Lung (tissue), 12 donors: ENCODE measurements around the gene PPY. TPM values are rescaled to one million over a fixed set of nuclear protein-coding genes. Genes with fewer than 3 reads are reported as not detected.

Experiments used
- ATAC-seq: fragments of 200-7000 bp; cut with Tn5 transposase; one replicate; pipeline ENCODE4 v1.9.1; 2020; ENCODE audit warnings: moderate number of reproducible peaks; ENCODE audit not compliant: insufficient read depth, low FRiP score
- DNase-seq, 3 donors: peaks; one replicate each; pipeline ENCODE4 v3.0.0-alpha.2; 2013 to 2017
- H3K27ac ChIP-seq, 2 donors: one replicate each; pipeline ENCODE4 v1.5.1; 2013; ENCODE audit warnings: mild to moderate bottlenecking in 2 of 2, moderate library complexity in 2 of 2, control low read depth in 1 of 2, inconsistent platforms in 1 of 2, low read depth in 1 of 2, low read length in 1 of 2
- H3K27me3 ChIP-seq, 3 donors: one replicate each; pipeline ENCODE4 v1.5.1; 2013; ENCODE audit warnings: low read length in 2 of 3; ENCODE audit not compliant: control insufficient read depth in 3 of 3, insufficient read depth in 3 of 3
- H3K36me3 ChIP-seq, 4 donors: one replicate each; pipeline ENCODE4 v1.5.1; 2013; ENCODE audit warnings: low read length in 4 of 4, mild to moderate bottlenecking in 1 of 4, moderate library complexity in 1 of 4; ENCODE audit not compliant: control insufficient read depth in 4 of 4, insufficient read depth in 4 of 4
- H3K4me1 ChIP-seq, 5 donors: one replicate each; pipeline ENCODE4 v1.5.1; 2013; ENCODE audit warnings: low read length in 5 of 5, mild to moderate bottlenecking in 2 of 5, moderate library complexity in 1 of 5; ENCODE audit not compliant: control insufficient read depth in 5 of 5, insufficient read depth in 5 of 5
- H3K4me3 ChIP-seq: one replicate; pipeline ENCODE4 v1.5.1; 2013; ENCODE audit warnings: mild to moderate bottlenecking, control low read depth, moderate library complexity
- H3K9ac ChIP-seq, 2 donors: one replicate each; pipeline ENCODE4 v1.5.1; 2013; ENCODE audit warnings: low read length in 2 of 2, control low read depth in 1 of 2; ENCODE audit not compliant: insufficient read depth in 1 of 2
- H3K9me3 ChIP-seq, 4 donors: one replicate each; pipeline ENCODE4 v1.5.1; 2013; ENCODE audit warnings: low read length in 3 of 4, mild to moderate bottlenecking in 1 of 4, moderate library complexity in 1 of 4; ENCODE audit not compliant: control insufficient read depth in 4 of 4, insufficient read depth in 3 of 4
- WGBS, 2 donors: extraction: QIAGEN DNeasy Blood & Tissue Kit; methylation state at CpG; one replicate each; pipeline ENCODE4 v1.1.7; 2013; 5-methylcytosine and 5-hydroxymethylcytosine counted together
- polyA plus RNA-seq, 2 donors: library from polyadenylated mRNA; stranded (reverse); fragments of 200-250 nt; gene quantifications; one replicate each; pipeline ENCODE4 v1.2.1, GENCODE V29; 2013
- total RNA-seq, 2 donors: library from RNA; depleted of rRNA in 1 of 2; stranded (reverse); fragments of >200 nt in 1 of 2; gene quantifications; one replicate each; pipeline ENCODE4 v1.2.1, GENCODE V29; 2014 to 2021
- TF ChIP-seq, protein P1 (sequence below): IDR thresholded peaks from 2 replicates; pipeline ENCODE4 v1.5.1; 2012; ENCODE audit warnings: mild to moderate bottlenecking; ENCODE audit errors: control extremely low read depth, extremely low read depth
- donor health status: control.
- donor health status: control.
- donor health status: Bipolar disorder and iron deficiency.
- donor health status: healthy.
- donor health status: DM: yes; HTN: yes; CAD: no.

The PPY gene
- total and polyA plus RNA-seq, 4 donors, result not detected

DNA sequence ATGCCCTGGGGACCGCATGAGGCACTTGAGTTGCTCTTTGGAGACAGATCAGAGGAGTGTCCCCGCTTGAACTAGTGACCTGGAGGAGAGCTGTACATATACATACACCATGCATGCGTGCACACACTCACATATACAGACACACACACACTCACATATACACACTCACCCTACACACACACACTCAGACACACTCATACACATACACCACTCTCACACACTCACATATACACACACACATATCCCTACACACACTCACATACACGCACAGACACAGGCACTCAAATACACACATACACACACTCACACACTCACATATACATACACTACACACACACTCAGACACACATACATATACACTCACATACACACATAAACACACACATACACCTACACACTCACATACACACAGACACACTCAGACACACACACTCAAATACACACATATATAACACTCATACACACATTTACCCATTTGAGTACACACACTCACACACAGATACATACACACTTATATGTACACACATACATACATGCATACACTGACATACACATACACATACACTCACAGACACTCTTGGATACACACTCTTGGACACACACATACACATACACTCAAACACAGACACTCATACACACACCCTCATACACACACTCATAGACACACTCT is 29.5 kb downstream of the PPY start:
- ATAC-seq, result no peak
- 49 to 63% methylated on average over 4 of the region's 4 CpGs for WGBS, 2 donors
- Histone ChIP-seq H3K4me1 (peaks cover 0 to 13% (median 7%) of the 10 kb centered on the region in 5 donors), H3K9me3 (no peaks in the 10 kb centered on the region), H3K27me3 (peaks cover 0 to 17% (median 8%) of the 10 kb centered on the region in 3 donors), H3K27ac (no peak overlapping the region), H3K4me3 (no peak overlapping the region), H3K9ac (no peak overlapping the region), H3K36me3 (no peaks in the 10 kb centered on the region)
- TF ChIP-seq, protein P1, sequence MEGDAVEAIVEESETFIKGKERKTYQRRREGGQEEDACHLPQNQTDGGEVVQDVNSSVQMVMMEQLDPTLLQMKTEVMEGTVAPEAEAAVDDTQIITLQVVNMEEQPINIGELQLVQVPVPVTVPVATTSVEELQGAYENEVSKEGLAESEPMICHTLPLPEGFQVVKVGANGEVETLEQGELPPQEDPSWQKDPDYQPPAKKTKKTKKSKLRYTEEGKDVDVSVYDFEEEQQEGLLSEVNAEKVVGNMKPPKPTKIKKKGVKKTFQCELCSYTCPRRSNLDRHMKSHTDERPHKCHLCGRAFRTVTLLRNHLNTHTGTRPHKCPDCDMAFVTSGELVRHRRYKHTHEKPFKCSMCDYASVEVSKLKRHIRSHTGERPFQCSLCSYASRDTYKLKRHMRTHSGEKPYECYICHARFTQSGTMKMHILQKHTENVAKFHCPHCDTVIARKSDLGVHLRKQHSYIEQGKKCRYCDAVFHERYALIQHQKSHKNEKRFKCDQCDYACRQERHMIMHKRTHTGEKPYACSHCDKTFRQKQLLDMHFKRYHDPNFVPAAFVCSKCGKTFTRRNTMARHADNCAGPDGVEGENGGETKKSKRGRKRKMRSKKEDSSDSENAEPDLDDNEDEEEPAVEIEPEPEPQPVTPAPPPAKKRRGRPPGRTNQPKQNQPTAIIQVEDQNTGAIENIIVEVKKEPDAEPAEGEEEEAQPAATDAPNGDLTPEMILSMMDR, result no peak
- no peak for DNase-seq

- Histone ChIP-seq H3K36me3 (no peaks in the 10 kb centered on the region), H3K27me3 (peaks cover 0 to 17% (median 8%) of the 10 kb centered on the region in 3 donors), H3K4me3 (no peak overlapping the region), H3K9ac (no peak overlapping the region), H3K27ac (no peak overlapping the region), H3K9me3 (no peaks in the 10 kb centered on the region), H3K4me1 (peaks cover 0 to 15% (median 6%) of the 10 kb centered on the region in 5 donors)
- TF ChIP-seq, protein P1, result no peak
- 57 to 68% methylated on average over 8 of the region's 8 CpGs for WGBS, 2 donors
- ATAC-seq (no peak), DNase-seq (no peak)
These were observed 30.4 kb downstream of the PPY start for GRCh38 chr17:43911904-43912303.

DNA sequence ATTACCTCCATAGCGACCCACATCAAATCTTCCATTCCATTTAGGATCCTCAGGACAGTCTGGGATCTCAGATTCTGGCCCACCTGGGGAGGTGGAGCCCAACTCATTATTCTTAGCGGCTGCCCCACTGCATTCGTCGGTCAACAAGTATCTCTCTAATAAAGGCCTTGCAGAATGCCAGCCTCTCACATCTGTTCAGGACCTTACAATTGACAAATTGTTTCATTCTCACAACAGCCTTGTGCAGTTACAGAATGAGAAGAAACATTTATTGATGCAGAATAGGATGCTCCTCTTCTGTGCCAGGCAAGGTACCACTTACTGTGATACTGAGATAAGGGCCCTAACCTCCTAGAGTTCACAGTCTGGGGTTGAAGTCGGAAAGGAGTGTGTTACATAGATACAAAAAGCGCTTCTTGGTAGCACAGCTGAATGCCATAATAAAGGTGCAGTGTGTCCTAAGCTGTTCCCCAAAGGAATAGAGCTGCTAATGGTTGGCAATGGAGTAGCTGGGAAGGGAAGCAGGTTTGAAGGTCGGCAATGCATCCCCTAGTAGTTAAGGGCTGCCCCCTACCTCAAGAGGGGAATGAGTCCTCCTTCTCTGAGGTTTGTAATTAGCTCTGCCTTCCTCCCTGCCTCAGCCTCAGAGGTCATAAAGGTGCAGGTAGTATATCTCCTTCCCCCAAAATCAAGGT is 32.6 kb downstream of the PPY start:
- no peak for ATAC-seq
- peaks cover 0 to 17% (median 15%) of the 10 kb centered on the region in 3 donors for H3K27me3 ChIP-seq
- WGBS, 2 donors, result 65 to 74% methylated on average over 7 of the region's 7 CpGs

More for the DNA sequence above, 32.6 kb downstream of the PPY start:
- H3K9ac ChIP-seq, result no peak overlapping the region
- no peak for DNase-seq
- TF ChIP-seq, protein P1, result no peak
- H3K27ac ChIP-seq, result no peak overlapping the region
- H3K9me3 ChIP-seq, result no peaks in the 10 kb centered on the region
- H3K36me3 ChIP-seq, result no peaks in the 10 kb centered on the region
- no peak overlapping the region for H3K4me3 ChIP-seq
- peaks cover 0 to 27% (median 16%) of the 10 kb centered on the region in 5 donors for H3K4me1 ChIP-seq
